GM10847 (cell line): ENCODE measurements around the gene TUBG2.

Experiments used
- POLR2A ChIP-seq: IDR thresholded peaks from 2 replicates; pipeline ENCODE4 v1.6.1; 2011; ENCODE audit not compliant: insufficient read length; ENCODE audit errors: extremely low read depth

The TUBG2 gene

GRCh38 chr17:42706732-42707131 is 47.6 kb downstream of the TUBG2 start:
- TF ChIP-seq POLR2A: no peak

GRCh38 chr17:42708588-42708987 is 49.5 kb downstream of the TUBG2 start:
- no peak for TF ChIP-seq POLR2A

- TF ChIP-seq POLR2A: no peak
Observed at GRCh38 chr17:42709561-42709960, 50.5 kb downstream of the TUBG2 start.
